ENCODE measurements around the gene PLA2G3. TPM values are rescaled to one million over a fixed set of nuclear protein-coding genes. Genes with fewer than 3 reads are reported as not detected.

The PLA2G3 gene
- total and polyA plus RNA-seq, 2 of the 8 experiments (the other 6 are each of a cell fraction or from before 2014, with no cell fraction given): 18.1 to 25.9 TPM

DNA sequence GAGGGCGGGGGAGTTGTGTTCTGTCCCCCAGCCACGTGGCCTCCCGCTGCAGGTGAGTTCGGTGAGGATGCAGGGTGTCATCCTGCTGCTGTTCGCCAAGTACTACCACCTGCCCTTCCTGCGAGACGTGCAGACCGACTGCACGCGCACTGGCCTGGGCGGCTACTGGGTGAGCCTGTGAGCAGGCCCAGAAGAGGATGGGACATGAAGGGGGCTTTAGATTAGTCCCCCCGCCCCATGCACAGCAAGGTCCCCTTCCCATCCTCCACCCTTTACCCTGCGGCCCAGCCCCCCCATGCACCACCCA lies 13.5 kb downstream of the PLA2G3 start:
- H2BK15ac ChIP-seq (ENCODE audit: low read length): peak overlapping the region; percentile 98
- H2BK120ac ChIP-seq (replicated peaks; ENCODE audit: low read depth, low read length): no peak overlapping the region
- no peaks in the 10 kb centered on the region for H3K36me3 ChIP-seq (ENCODE audit: control insufficient read depth in 2 of 4, insufficient read depth in 4 of 4, low read length in 3 of 4)
- no peaks in the 10 kb centered on the region for H3K79me1 ChIP-seq (ENCODE audit: low read depth, low read length)
- H3K4me2 ChIP-seq (ENCODE audit: insufficient read depth in 1 of 2, low read depth in 2 of 2, low read length in 2 of 2): peak overlapping the region in 1 of 2 experiments; percentile 57; a peak in 1 of 4 replicates
- ChIA-PET CTCF (ENCODE audit: partially characterized antibody) (interaction anchor here (2.7 kb wide), 1 partner anchor 18 kb away, joined by 23 read pairs; the partner anchor contains the start of gene SELENOM), POLR2A (ENCODE audit: partially characterized antibody) (no interaction called here)
- peak overlapping the region; percentile 90; the same call in 1 of the 2 replicates for H2BK20ac ChIP-seq (ENCODE audit: low read length)
- no peaks in the 10 kb centered on the region for H4K20me1 ChIP-seq (replicated peaks in 1 of 2; ENCODE audit: control insufficient read depth in 1 of 2, insufficient read depth in 2 of 2, low read length in 2 of 2)
- peaks cover 0 to 29% (median 12%) of the 10 kb centered on the region in 4 experiments; a peak in 6 of 7 replicates for H3K4me1 ChIP-seq (replicated peaks in 1 of 4; ENCODE audit: control insufficient read depth in 3 of 4, insufficient read depth in 4 of 4, low read length in 3 of 4)
- peak overlapping the region; percentile 71; the same call in 1 of the 2 replicates for H3K18ac ChIP-seq (ENCODE audit: extremely low read depth, low read length)
- WGBS, 2 experiments (ENCODE audit: extremely low coverage in 1 of 2, insufficient coverage in 1 of 2, insufficient read length in 1 of 2, insufficient replicate concordance in 2 of 2, low coverage in 1 of 2, low lambda C conversion rate in 2 of 2, missing lambda C conversion rate in 1 of 2): 90% methylated on average over 12 of the region's 13 CpGs; no CpG with 5 or more reads in 1 of the 2 experiments
- no peak overlapping the region for H3K56ac ChIP-seq (replicated peaks; ENCODE audit: insufficient read length, low read depth, low read length)
- no peak overlapping the region for H4K5ac ChIP-seq (ENCODE audit: insufficient read length, low read depth, low read length)
- no peak overlapping the region for H3K23ac ChIP-seq (ENCODE audit: insufficient read length)
- H3K23me2 ChIP-seq (ENCODE audit: low read depth, low read length): no peaks in the 10 kb centered on the region; the same call in 1 of the 2 replicates
- peak overlapping the region; percentile 84; the same call in 1 of the 2 replicates for H2BK5ac ChIP-seq (ENCODE audit: low read depth, low read length)
- peak overlapping the region; percentile 86 for H4K91ac ChIP-seq (replicated peaks; ENCODE audit: insufficient read length, low read length)
- H2AK5ac ChIP-seq (ENCODE audit: low read depth, low read length): 0 out of 2 replicates have a peak overlapping the region, but pooled peaks have one; percentile 40
- H3K27ac ChIP-seq (ENCODE audit: low read depth, low read length): no peak overlapping the region
- H3K79me2 ChIP-seq (ENCODE audit: control insufficient read depth in 1 of 2, insufficient read depth in 2 of 2, low read length in 2 of 2): no peaks in the 10 kb centered on the region
- FAIRE-seq (no peak), DNase-seq (ENCODE audit: low read depth in 1 of 2, low spot score in 2 of 2) (no peak)
- no peak overlapping the region for H3K4me3 ChIP-seq (ENCODE audit: extremely low read depth in 1 of 4, insufficient read depth in 2 of 4, low read depth in 3 of 4, low read length in 4 of 4)
- H3K9ac ChIP-seq (replicated peaks in 1 of 4; ENCODE audit: extremely low read depth in 1 of 4, low read depth in 3 of 4, low read length in 3 of 4): no peak overlapping the region
- no peak overlapping the region for H3K4ac ChIP-seq (replicated peaks; ENCODE audit: insufficient read length, low read depth, low read length)
- no peaks in the 10 kb centered on the region for H3K9me3 ChIP-seq (ENCODE audit: insufficient read depth in 2 of 2, low read depth in 1 of 2, low read length in 1 of 2)
- H4K8ac ChIP-seq (ENCODE audit: extremely low read depth, insufficient read depth, low read length): peak overlapping the region; percentile 29; the same call in 1 of the 2 replicates
- peak overlapping the region; percentile 99; the same call in 1 of the 2 replicates for H2BK12ac ChIP-seq (ENCODE audit: low read depth, low read length)
- no peak overlapping the region for H3K14ac ChIP-seq (ENCODE audit: insufficient read length)
- H3K27me3 ChIP-seq (replicated peaks in 1 of 4; ENCODE audit: control insufficient read depth in 3 of 4, extremely low read depth in 1 of 4, insufficient read depth in 3 of 4, low read length in 3 of 4): no peaks in the 10 kb centered on the region
- no peak overlapping the region for H2AFZ ChIP-seq (ENCODE audit: low read length)
- TF ChIP-seq, protein P1, sequence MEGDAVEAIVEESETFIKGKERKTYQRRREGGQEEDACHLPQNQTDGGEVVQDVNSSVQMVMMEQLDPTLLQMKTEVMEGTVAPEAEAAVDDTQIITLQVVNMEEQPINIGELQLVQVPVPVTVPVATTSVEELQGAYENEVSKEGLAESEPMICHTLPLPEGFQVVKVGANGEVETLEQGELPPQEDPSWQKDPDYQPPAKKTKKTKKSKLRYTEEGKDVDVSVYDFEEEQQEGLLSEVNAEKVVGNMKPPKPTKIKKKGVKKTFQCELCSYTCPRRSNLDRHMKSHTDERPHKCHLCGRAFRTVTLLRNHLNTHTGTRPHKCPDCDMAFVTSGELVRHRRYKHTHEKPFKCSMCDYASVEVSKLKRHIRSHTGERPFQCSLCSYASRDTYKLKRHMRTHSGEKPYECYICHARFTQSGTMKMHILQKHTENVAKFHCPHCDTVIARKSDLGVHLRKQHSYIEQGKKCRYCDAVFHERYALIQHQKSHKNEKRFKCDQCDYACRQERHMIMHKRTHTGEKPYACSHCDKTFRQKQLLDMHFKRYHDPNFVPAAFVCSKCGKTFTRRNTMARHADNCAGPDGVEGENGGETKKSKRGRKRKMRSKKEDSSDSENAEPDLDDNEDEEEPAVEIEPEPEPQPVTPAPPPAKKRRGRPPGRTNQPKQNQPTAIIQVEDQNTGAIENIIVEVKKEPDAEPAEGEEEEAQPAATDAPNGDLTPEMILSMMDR (IDR thresholded peaks at IDR 0.05; ENCODE audit: control extremely low read depth in 1 of 3, insufficient read depth in 1 of 3, low read depth in 1 of 3, low read length in 3 of 3): no peak
- TF ChIP-seq RAD21 (IDR thresholded peaks at IDR 0.05 in 1 of 2, conservative IDR thresholded peaks at IDR 0.05 in 1 of 2; ENCODE audit: low read depth in 2 of 2, low read length in 2 of 2) (no peak), MAX (IDR thresholded peaks at IDR 0.05) (no peak), TAF1 (IDR thresholded peaks at IDR 0.05; ENCODE audit: low read depth, low read length) (no peak), RBBP5 (IDR thresholded peaks at IDR 0.05; ENCODE audit: borderline replicate concordance, low read depth, low read length) (no peak), KDM1A (IDR thresholded peaks at IDR 0.05; ENCODE audit: borderline replicate concordance, low read length) (no peak), SIX5 (IDR thresholded peaks at IDR 0.05; ENCODE audit: low read depth, low read length) (no peak), SUZ12 (IDR thresholded peaks at IDR 0.05; ENCODE audit: low read length) (no peak), HDAC2 (IDR thresholded peaks at IDR 0.05; ENCODE audit: borderline replicate concordance in 1 of 2, low read depth in 2 of 2, low read length in 2 of 2) (no peak), CHD1 (IDR thresholded peaks at IDR 0.05; ENCODE audit: low read depth, low read length) (no peak)

Data from H1 (cell line).